ENCODE data around the gene NCKAP5. TPM values are rescaled to one million over a fixed set of nuclear protein-coding genes. Genes with fewer than 3 reads are reported as not detected.

NCKAP5 gene
- total RNA-seq, 1 experiment from 2014 or later = 3.2 TPM

DNA sequence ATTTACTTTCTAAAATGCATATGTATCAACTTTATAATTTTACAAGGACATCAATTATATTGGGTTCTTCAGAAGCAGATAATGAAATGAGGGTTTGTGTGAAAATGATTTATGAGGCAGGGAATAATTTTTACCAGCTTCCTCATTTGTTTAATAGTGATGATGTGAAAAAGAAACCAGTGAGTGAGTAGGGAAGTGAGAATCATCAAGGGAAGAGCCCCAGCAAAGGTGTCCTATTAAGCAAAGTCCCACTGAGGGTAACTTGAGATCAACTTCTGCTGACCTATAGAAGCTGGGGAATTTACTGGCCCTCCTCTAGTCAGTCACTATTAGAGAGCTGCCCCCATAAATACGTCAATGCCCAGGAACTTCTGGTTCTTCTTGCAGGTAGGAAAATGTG lies 631.5 kb downstream of the NCKAP5 start:
- Histone ChIP-seq H2AFZ (ENCODE audit: low read length) (no peak overlapping the region), H3K79me2 (ENCODE audit: low read length) (no peaks in the 10 kb centered on the region), H3K36me3 (ENCODE audit: low read depth, low read length) (no peaks in the 10 kb centered on the region), H3K4me1 (ENCODE audit: insufficient read depth, low read length) (no peaks in the 10 kb centered on the region), H3F3A (ENCODE audit: low read length, unreplicated experiment) (no peaks in the 10 kb centered on the region), H4K20me1 (ENCODE audit: low read length) (no peaks in the 10 kb centered on the region), H3K27me3 (ENCODE audit: low read length) (no peaks in the 10 kb centered on the region), H3K4me3 (ENCODE audit: low read length) (no peak overlapping the region), H3K9ac (ENCODE audit: low read length) (no peak overlapping the region), H3K9me3 (ENCODE audit: low read length) (no peaks in the 10 kb centered on the region), H3K9me2 (replicated peaks; ENCODE audit: low read length) (no peaks in the 10 kb centered on the region), H3K4me2 (ENCODE audit: low read length) (no peak overlapping the region), H3K27ac (ENCODE audit: low read length) (no peak overlapping the region)
- intact Hi-C loops (cut with micrococcal nuclease) = no loop called here
- ChIA-PET CTCF (no interaction called here), POLR2A (ENCODE audit: unreplicated experiment) (no interaction called here)
- DNase-seq (no peak), ATAC-seq (no peak)
- no peak for TF ChIP-seq EZH2phosphoT487 (IDR thresholded peaks at IDR 0.05; ENCODE audit: borderline replicate concordance, low read length)
- TF ChIP-seq EZH2 (IDR thresholded peaks at IDR 0.05; ENCODE audit: low read length, unreplicated experiment) = no peak
- no TSS peak for BruUV-seq (replicated peaks)

DNA sequence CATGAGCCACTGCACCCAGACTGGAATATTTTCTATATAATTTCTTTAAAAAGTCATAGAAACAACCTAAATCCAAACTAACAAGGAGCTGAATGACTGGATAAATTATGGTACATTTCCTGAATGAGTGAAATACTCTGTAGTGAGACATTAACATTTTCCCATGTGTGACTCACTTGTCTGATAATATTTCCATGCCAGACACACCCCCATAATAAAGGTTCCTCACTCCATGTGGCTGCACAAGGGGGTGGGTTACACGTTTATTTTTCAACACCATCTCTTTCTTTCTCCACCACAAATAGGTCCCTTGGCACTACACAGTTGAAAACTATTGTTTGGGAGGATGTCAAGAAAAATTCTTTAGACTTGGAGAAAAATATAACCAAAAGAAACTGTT lies 632.0 kb downstream of the NCKAP5 start:
- Histone ChIP-seq H3K9me3 (ENCODE audit: low read length) (no peaks in the 10 kb centered on the region), H3F3A (ENCODE audit: low read length, unreplicated experiment) (no peaks in the 10 kb centered on the region), H3K27ac (ENCODE audit: low read length) (no peak overlapping the region), H3K36me3 (ENCODE audit: low read depth, low read length) (no peaks in the 10 kb centered on the region), H3K27me3 (ENCODE audit: low read length) (no peaks in the 10 kb centered on the region), H4K20me1 (ENCODE audit: low read length) (no peaks in the 10 kb centered on the region), H3K79me2 (ENCODE audit: low read length) (no peaks in the 10 kb centered on the region), H2AFZ (ENCODE audit: low read length) (no peak overlapping the region), H3K4me3 (ENCODE audit: low read length) (no peak overlapping the region), H3K4me2 (ENCODE audit: low read length) (no peak overlapping the region), H3K4me1 (ENCODE audit: insufficient read depth, low read length) (no peaks in the 10 kb centered on the region), H3K9me2 (replicated peaks; ENCODE audit: low read length) (no peaks in the 10 kb centered on the region), H3K9ac (ENCODE audit: low read length) (no peak overlapping the region)
- CTCF ChIA-PET = no interaction called here
- POLR2A ChIA-PET (ENCODE audit: unreplicated experiment) = no interaction called here
- ATAC-seq = no peak
- TF ChIP-seq EZH2 (IDR thresholded peaks at IDR 0.05; ENCODE audit: low read length, unreplicated experiment) (no peak), EZH2phosphoT487 (IDR thresholded peaks at IDR 0.05; ENCODE audit: borderline replicate concordance, low read length) (no peak)
- TF ChIP-seq, protein P1, sequence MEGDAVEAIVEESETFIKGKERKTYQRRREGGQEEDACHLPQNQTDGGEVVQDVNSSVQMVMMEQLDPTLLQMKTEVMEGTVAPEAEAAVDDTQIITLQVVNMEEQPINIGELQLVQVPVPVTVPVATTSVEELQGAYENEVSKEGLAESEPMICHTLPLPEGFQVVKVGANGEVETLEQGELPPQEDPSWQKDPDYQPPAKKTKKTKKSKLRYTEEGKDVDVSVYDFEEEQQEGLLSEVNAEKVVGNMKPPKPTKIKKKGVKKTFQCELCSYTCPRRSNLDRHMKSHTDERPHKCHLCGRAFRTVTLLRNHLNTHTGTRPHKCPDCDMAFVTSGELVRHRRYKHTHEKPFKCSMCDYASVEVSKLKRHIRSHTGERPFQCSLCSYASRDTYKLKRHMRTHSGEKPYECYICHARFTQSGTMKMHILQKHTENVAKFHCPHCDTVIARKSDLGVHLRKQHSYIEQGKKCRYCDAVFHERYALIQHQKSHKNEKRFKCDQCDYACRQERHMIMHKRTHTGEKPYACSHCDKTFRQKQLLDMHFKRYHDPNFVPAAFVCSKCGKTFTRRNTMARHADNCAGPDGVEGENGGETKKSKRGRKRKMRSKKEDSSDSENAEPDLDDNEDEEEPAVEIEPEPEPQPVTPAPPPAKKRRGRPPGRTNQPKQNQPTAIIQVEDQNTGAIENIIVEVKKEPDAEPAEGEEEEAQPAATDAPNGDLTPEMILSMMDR (conservative IDR thresholded peaks at IDR 0.05; ENCODE audit: low read depth, low read length) = no peak
- DNase-seq = peak; percentile 12
- no TSS peak for BruUV-seq (replicated peaks)
- intact Hi-C loops (cut with micrococcal nuclease) = no loop called here

DNA sequence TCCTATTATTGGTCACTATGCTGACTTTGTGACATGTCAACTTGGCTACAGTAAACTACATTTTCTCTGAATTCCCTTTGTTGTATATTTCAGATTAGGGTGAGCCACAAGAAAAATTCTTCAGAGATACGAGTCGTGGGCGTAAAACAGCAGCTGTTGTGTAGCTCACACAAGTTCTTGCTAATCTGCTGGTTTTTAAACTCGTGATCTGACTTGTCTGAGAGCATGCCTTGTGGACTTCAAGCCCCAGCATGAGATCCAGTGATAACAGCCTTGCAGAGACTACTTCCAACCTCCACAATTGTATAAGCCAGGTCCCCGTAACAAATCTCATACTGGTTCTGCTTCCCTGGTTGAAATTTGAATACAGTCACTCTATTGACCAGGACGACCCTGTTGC lies 638.5 kb downstream of the NCKAP5 start:
- intact Hi-C loops (cut with micrococcal nuclease) = no loop called here
- no peak overlapping the region for H3K4me2 ChIP-seq (ENCODE audit: low read length)

More for the DNA sequence above, 638.5 kb downstream of the NCKAP5 start:
- H3K9me3 ChIP-seq (ENCODE audit: low read length) = no peaks in the 10 kb centered on the region
- BruUV-seq (replicated peaks) = no TSS peak
- no peaks in the 10 kb centered on the region for H3K79me2 ChIP-seq (ENCODE audit: low read length)
- no peak overlapping the region for H3K27ac ChIP-seq (ENCODE audit: low read length)
- H3K27me3 ChIP-seq (ENCODE audit: low read length) = no peaks in the 10 kb centered on the region
- H4K20me1 ChIP-seq (ENCODE audit: low read length) = no peaks in the 10 kb centered on the region
- TF ChIP-seq EZH2phosphoT487 (IDR thresholded peaks at IDR 0.05; ENCODE audit: borderline replicate concordance, low read length) (no peak), EZH2 (IDR thresholded peaks at IDR 0.05; ENCODE audit: low read length, unreplicated experiment) (no peak)
- TF ChIP-seq, protein P1 (conservative IDR thresholded peaks at IDR 0.05; ENCODE audit: low read depth, low read length) = no peak
- no peaks in the 10 kb centered on the region for H3K9me2 ChIP-seq (replicated peaks; ENCODE audit: low read length)
- DNase-seq (no peak), ATAC-seq (no peak)
- ChIA-PET CTCF (no interaction called here), POLR2A (ENCODE audit: unreplicated experiment) (no interaction called here)
- H3K9ac ChIP-seq (ENCODE audit: low read length) = no peak overlapping the region
- H3F3A ChIP-seq (ENCODE audit: low read length, unreplicated experiment) = no peaks in the 10 kb centered on the region
- H3K4me1 ChIP-seq (ENCODE audit: insufficient read depth, low read length) = no peaks in the 10 kb centered on the region
- no peak overlapping the region for H2AFZ ChIP-seq (ENCODE audit: low read length)
- no peaks in the 10 kb centered on the region for H3K36me3 ChIP-seq (ENCODE audit: low read depth, low read length)
- H3K4me3 ChIP-seq (ENCODE audit: low read length) = no peak overlapping the region

All from PC-3 (cell line).